GM12878 (cell line): ENCODE measurements around the gene HOXD11. TPM values are rescaled to one million over a fixed set of nuclear protein-coding genes. Genes with fewer than 3 reads are reported as not detected.

ENCODE experiments used
- ATAC-seq: fragments of 200-7000 bp; cut with Tn5 transposase; 3 replicates; pipeline ENCODE4 v1.9.1; 2020; ENCODE audit warnings: mild to moderate bottlenecking, moderate library complexity
- BruUV-seq: library from RNA; stranded (reverse); fragments of 400-500 nt; replicated peaks from 2 replicates; lab custom pipeline; 2021; lab: Mats Ljungman, UMichigan
- CTCF ChIA-PET: fragments of 300-600 bp; sonication (Branson Sonifier 250); formaldehyde crosslinking; extraction: SDS; loops from one replicate; lab custom pipeline; 2021; ENCODE audit warnings: inconsistent platforms; lab: Yijun Ruan, JAX
- POLR2A ChIA-PET: fragments of 350-600 bp; formaldehyde crosslinking; extraction: SDS; loops from one replicate; lab custom pipeline; 2021; ENCODE audit warnings: inconsistent platforms; lab: Charles Lee
- RAD21 ChIA-PET: fragments of 300-600 bp; sonication (Branson Sonifier 250); formaldehyde crosslinking; loops from one replicate; lab custom pipeline; 2023; ENCODE audit warnings: antibody characterized with exemption; ENCODE audit not compliant: unreplicated experiment; lab: Charles Lee
- SMC1A ChIA-PET: fragments of 300-600 bp; sonication (Branson Sonifier 250); formaldehyde crosslinking; loops from one replicate; lab custom pipeline; 2023; ENCODE audit not compliant: unreplicated experiment, uncharacterized antibody; lab: Charles Lee
- DNase-seq: peaks from one replicate; pipeline ENCODE4 v3.0.0-alpha.2; 2011; ENCODE audit warnings: low read depth, low spot score
- FAIRE-seq: peaks from 3 replicates; lab custom pipeline; 2011; peaks lifted over from hg19 to GRCh38; lab: Jason Lieb, UNC
- H2AFZ ChIP-seq: 2 replicates; pipeline ENCODE4 v1.6.0; 2011; ENCODE audit warnings: low read depth, low read length, control low read depth; ENCODE audit not compliant: control insufficient read depth
- H3K27ac ChIP-seq: 2 replicates; pipeline ENCODE4 v1.5.1; 2011; ENCODE audit warnings: control low read depth; ENCODE audit not compliant: control insufficient read depth, insufficient read depth
- H3K27me3 ChIP-seq, 2 experiments: replicated peaks in 1 of 2; 2 replicates each; pipeline versions ENCODE4 v1.6.0 to v1.6.1; 2011; ENCODE audit warnings: low read length in 1 of 2; ENCODE audit not compliant: control insufficient read depth in 2 of 2, insufficient read depth in 2 of 2
- H3K36me3 ChIP-seq, 2 experiments: 2 replicates each; pipeline ENCODE4 v1.5.1; 2011; ENCODE audit warnings: low read length in 1 of 2; ENCODE audit not compliant: control insufficient read depth in 2 of 2, insufficient read depth in 2 of 2
- H3K4me1 ChIP-seq: 2 replicates; pipeline ENCODE4 v1.6.1; 2011; ENCODE audit warnings: mild to moderate bottlenecking, low read length, moderate library complexity, mixed read lengths; ENCODE audit not compliant: control insufficient read depth, insufficient read depth
- H3K4me2 ChIP-seq: 2 replicates; pipeline ENCODE4 v1.6.0; 2011; ENCODE audit warnings: control low read depth; ENCODE audit not compliant: control insufficient read depth, insufficient read depth
- H3K4me3 ChIP-seq: fragments of 200-600 bp; sonication (generic); 2 replicates; pipeline ENCODE4 v1.5.1; 2016
- H3K79me2 ChIP-seq: 2 replicates; pipeline ENCODE4 v1.6.0; 2011; ENCODE audit warnings: low read length; ENCODE audit not compliant: control insufficient read depth, insufficient read depth
- H3K9ac ChIP-seq: 2 replicates; pipeline ENCODE4 v1.8.0; 2011; ENCODE audit warnings: low read length, control low read depth, mixed read lengths; ENCODE audit not compliant: control insufficient read depth, insufficient read depth
- H3K9me3 ChIP-seq: replicated peaks from 3 replicates; pipeline ENCODE4 v1.5.1; 2011; ENCODE audit warnings: mild to moderate bottlenecking, low read length; ENCODE audit not compliant: control insufficient read depth, insufficient read depth
- H4K20me1 ChIP-seq: 2 replicates; pipeline ENCODE4 v1.6.0; 2011; ENCODE audit not compliant: control insufficient read depth, insufficient read depth
- ATF2 ChIP-seq: IDR thresholded peaks from 2 replicates; pipeline ENCODE4 v1.6.1; 2012; ENCODE audit warnings: low read length, inconsistent platforms
- E2F4 ChIP-seq: IDR thresholded peaks from 2 replicates; pipeline ENCODE4 v1.6.1; 2012; ENCODE audit warnings: low read depth, low read length, improper control_type of control experiment
- ETV6 ChIP-seq, 2 experiments: fragments of 450-650 bp in 1 of 2; IDR thresholded peaks in 1 of 2; conservative IDR thresholded peaks in 1 of 2; 2 replicates each; pipeline ENCODE4 v1.6.1; 2014; ENCODE audit warnings: antibody characterized with exemption in 1 of 2, borderline replicate concordance in 1 of 2, low read depth in 1 of 2, mild to moderate bottlenecking in 1 of 2, moderate library complexity in 1 of 2
- JUND ChIP-seq: IDR thresholded peaks from 2 replicates; pipeline ENCODE4 v1.6.1; 2012; ENCODE audit warnings: low read depth, mild to moderate bottlenecking, low read length, improper control_type of control experiment, moderate library complexity
- MAX ChIP-seq: IDR thresholded peaks from 2 replicates; pipeline ENCODE4 v1.6.1; 2012; ENCODE audit warnings: low read depth, low read length, improper control_type of control experiment
- NFIC ChIP-seq: IDR thresholded peaks from 2 replicates; pipeline ENCODE4 v1.6.1; 2012; ENCODE audit warnings: low read depth, mild to moderate bottlenecking, inconsistent platforms, low read length, moderate library complexity
- NR2C2 ChIP-seq: IDR thresholded peaks from 2 replicates; pipeline ENCODE4 v1.6.1; 2011; ENCODE audit warnings: borderline replicate concordance, low read depth; ENCODE audit not compliant: control insufficient read depth, insufficient read length
- PBX3 ChIP-seq: IDR thresholded peaks from 2 replicates; pipeline ENCODE4 v1.6.1; 2011; ENCODE audit warnings: mild to moderate bottlenecking, low read depth, low read length, moderate library complexity; ENCODE audit not compliant: insufficient replicate concordance
- PML ChIP-seq: IDR thresholded peaks from 2 replicates; pipeline ENCODE4 v1.6.1; 2012; ENCODE audit warnings: low read length, inconsistent platforms
- TBL1XR1 ChIP-seq: IDR thresholded peaks from 2 replicates; pipeline ENCODE4 v1.6.1; 2012; ENCODE audit warnings: low read depth, low read length, improper control_type of control experiment
- WRNIP1 ChIP-seq: IDR thresholded peaks from 2 replicates; pipeline ENCODE4 v1.6.1; 2011; ENCODE audit warnings: low read depth, low read length, improper control_type of control experiment, borderline replicate concordance
- YY1 ChIP-seq: IDR thresholded peaks from 2 replicates; pipeline ENCODE4 v1.6.1; 2011; ENCODE audit warnings: low read depth, mild to moderate bottlenecking, low read length
- ZBED1 ChIP-seq: IDR thresholded peaks from 2 replicates; pipeline ENCODE4 v1.6.1; 2016; ENCODE audit warnings: borderline replicate concordance
- ZBTB4 ChIP-seq: fragments of 450-650 bp; formaldehyde crosslinking; IDR thresholded peaks from 2 replicates; pipeline ENCODE4 v1.4.0; 2022; ENCODE audit warnings: mild to moderate bottlenecking, moderate library complexity
- WGBS: methylation state at CpG from one replicate; pipeline ENCODE4 v1.1.6; 2016; ENCODE audit warnings: low lambda C conversion rate; ENCODE audit not compliant: insufficient replicate concordance, insufficient coverage; ENCODE audit errors: missing lambda C conversion rate; 5-methylcytosine and 5-hydroxymethylcytosine counted together
- in situ Hi-C: fragments of 300-500 bp; cut with MboI; formaldehyde crosslinking; loops from 9 replicates; pipeline ENCODE4 v1.14.3; 2018; ENCODE audit warnings: mixed read lengths
- intact Hi-C: fragments of 100-400 bp; cut with micrococcal nuclease; formaldehyde crosslinking; loops from one replicate; pipeline ENCODE4 v1.14.2; 2022; ENCODE audit not compliant: unreplicated experiment
- polyA plus RNA-seq, 11 experiments: library from polyadenylated mRNA; depleted of rRNA in 4 of 11; unstranded in 6 of 11; stranded (reverse) in 5 of 11; fragments of >200 nt; fragmentation: Nextera tagmentation in 4 of 11; fragmentation: Illumina TruSeq in 1 of 11; extraction: Ambion mirVana in 4 of 11; extraction: Trizol in 1 of 11; gene quantifications; 1 replicate in 1 of 11; 2 replicates in 10 of 11; pipeline versions ENCODE4 v1.2.1 to v1.2.3, GENCODE V29; 2011 to 2016; ENCODE audit warnings: inconsistent platforms in 2 of 11, missing spikeins in 2 of 11, low read depth in 1 of 11
- total RNA-seq, 4 experiments: library from RNA; depleted of rRNA in 3 of 4; stranded (reverse); fragments of >200 nt in 3 of 4; fragmentation: Illumina TruSeq in 1 of 4; extraction: Trizol in 1 of 4; gene quantifications; 2 replicates each; pipeline versions ENCODE4 v1.2.1 to v1.2.3, GENCODE V29; 2013 to 2021
- TF ChIP-seq, protein P1 (sequence below): fragments of 450-650 bp; IDR thresholded peaks from 2 replicates; pipeline ENCODE4 v1.6.1; 2014; ENCODE audit warnings: mild to moderate bottlenecking

HOXD11 gene
- total and polyA plus RNA-seq, 10 of the 15 experiments (the other 5 are each of a cell fraction or from before 2014, with no cell fraction given) = not detected

DNA sequence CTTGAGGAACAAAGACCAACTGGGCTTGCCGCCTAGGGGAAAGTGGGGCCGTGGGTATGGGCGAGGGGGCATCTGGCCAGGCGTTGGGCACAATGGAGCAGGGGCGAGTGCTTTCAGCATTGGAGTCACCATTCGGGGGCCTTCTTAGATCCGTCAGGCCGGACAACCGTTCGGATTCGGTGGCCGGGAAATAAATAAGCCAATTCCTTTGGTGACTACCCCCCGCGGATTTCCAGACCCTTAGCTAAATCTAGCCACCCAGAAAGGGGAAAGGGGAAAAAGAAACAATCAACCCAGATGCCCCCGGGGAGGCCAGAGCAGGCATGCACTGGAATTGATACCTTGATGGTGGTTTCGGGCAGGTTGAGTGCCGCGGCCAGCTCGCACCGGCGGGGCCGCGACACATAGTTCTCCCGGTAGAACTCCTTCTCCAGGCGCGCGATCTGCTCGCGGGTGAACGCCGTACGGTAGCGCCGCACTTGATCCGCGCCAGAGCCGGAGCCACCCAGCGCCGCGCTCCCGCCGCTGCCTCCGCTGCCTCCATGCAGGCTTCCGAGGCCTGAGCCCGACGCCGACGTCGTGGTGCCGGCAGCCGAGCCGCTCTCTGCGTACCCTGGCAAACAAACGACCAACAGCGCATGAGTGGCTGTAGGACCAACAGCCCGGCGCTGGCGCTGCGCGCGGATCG, 25.1 kb upstream of the HOXD11 start:
- RAD21 ChIA-PET = no interaction called here
- intact Hi-C loops = loop anchor here (10.0 kb wide), 1 partner anchor 197 kb away; no protein-coding TSS in a partner anchor
- no peak overlapping the region for H2AFZ ChIP-seq
- in situ Hi-C loops = no loop called here
- H3K9ac ChIP-seq = no peak overlapping the region
- no peak overlapping the region for H3K4me2 ChIP-seq
- H3K79me2 ChIP-seq = no peaks in the 10 kb centered on the region
- POLR2A ChIA-PET = no interaction called here
- BruUV-seq = no TSS peak
- no peaks in the 10 kb centered on the region for H3K4me1 ChIP-seq
- no peak for ATAC-seq
- no peak for FAIRE-seq
- 74% methylated on average over 60 of the region's 62 CpGs for WGBS
- H3K9me3 ChIP-seq = peaks cover 20% of the 10 kb centered on the region; the same call in 2 of the 3 replicates
- H3K36me3 ChIP-seq = no peaks in the 10 kb centered on the region
- H4K20me1 ChIP-seq = no peaks in the 10 kb centered on the region
- CTCF ChIA-PET = no interaction called here
- H3K27me3 ChIP-seq = peaks cover 5 to 19% of the 10 kb centered on the region in 2 experiments
- no peak overlapping the region for H3K4me3 ChIP-seq
- H3K27ac ChIP-seq = no peak overlapping the region
- no peak for DNase-seq
- SMC1A ChIA-PET = no interaction called here
- TF ChIP-seq NFIC = no peak
- TF ChIP-seq ZBED1 = no peak
- no peak for TF ChIP-seq ZBTB4 (CRISPR knock-in tag)
- TF ChIP-seq E2F4 = no peak
- no peak for TF ChIP-seq WRNIP1
- no peak for TF ChIP-seq PML
- no peak for TF ChIP-seq ETV6 (conservative IDR thresholded peaks at IDR 0.05 in 1 of 2, IDR thresholded peaks at IDR 0.05 in 1 of 2; ENCODE audit: borderline replicate concordance in 1 of 2, low read depth in 1 of 2)
- TF ChIP-seq TBL1XR1 = no peak
- no peak for TF ChIP-seq JUND
- no peak for TF ChIP-seq PBX3
- no peak for TF ChIP-seq MAX
- TF ChIP-seq ATF2 = no peak
- no peak for TF ChIP-seq YY1
- TF ChIP-seq, protein P1, sequence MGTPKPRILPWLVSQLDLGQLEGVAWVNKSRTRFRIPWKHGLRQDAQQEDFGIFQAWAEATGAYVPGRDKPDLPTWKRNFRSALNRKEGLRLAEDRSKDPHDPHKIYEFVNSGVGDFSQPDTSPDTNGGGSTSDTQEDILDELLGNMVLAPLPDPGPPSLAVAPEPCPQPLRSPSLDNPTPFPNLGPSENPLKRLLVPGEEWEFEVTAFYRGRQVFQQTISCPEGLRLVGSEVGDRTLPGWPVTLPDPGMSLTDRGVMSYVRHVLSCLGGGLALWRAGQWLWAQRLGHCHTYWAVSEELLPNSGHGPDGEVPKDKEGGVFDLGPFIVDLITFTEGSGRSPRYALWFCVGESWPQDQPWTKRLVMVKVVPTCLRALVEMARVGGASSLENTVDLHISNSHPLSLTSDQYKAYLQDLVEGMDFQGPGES = no peak
- TF ChIP-seq NR2C2 = no peak
